Tibial nerve (tissue), 4 donors: ENCODE measurements around the gene ENPP4.
"Not testable (repeated sequence)": the region's sequence is repeated elsewhere in the genome, so short reads cannot be mapped to it uniquely, and the experiment has no call there.

Experiments used
- EP300 ChIP-seq, 2 donors: sonication (generic); formaldehyde crosslinking; IDR thresholded peaks; one replicate each; pipeline ENCODE4 v1.6.1; 2017; ENCODE audit warnings: antibody characterized with exemption in 2 of 2, mild to moderate bottlenecking in 1 of 2
- POLR2A ChIP-seq, 2 donors: fragments of 450-650 bp; IDR thresholded peaks; one replicate each; pipeline ENCODE4 v1.6.1; 2017; ENCODE audit warnings: antibody characterized with exemption in 2 of 2, mild to moderate bottlenecking in 2 of 2, moderate library complexity in 2 of 2
- TF ChIP-seq, protein P1 (sequence below), 5 experiments: fragments of 200-600 bp in 3 of 5; fragments of 450-650 bp in 2 of 5; sonication (generic) in 3 of 5; IDR thresholded peaks; one replicate each; pipeline ENCODE4 v1.5.1; 2016 to 2019; ENCODE audit warnings: antibody characterized with exemption in 5 of 5, mild to moderate bottlenecking in 3 of 5, moderate library complexity in 2 of 5

DNA sequence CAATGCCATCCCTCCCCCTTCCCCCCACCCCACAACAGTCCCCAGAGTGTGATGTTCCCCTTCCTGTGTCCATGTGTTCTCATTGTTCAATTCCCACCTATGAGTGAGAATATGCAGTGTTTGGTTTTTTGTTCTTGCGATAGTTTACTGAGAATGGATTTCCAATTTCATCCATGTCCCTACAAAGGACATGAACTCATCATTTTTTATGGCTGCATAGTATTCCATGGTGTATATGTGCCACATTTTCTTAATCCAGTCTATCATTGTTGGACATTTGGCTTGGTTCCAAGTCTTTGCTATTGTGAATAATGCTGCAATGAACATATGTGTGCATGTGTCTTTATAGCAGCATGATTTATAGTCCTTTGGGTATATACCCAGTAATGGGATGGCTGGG, 1.5 kb downstream of the ENPP4 start:
- TF ChIP-seq, protein P1, sequence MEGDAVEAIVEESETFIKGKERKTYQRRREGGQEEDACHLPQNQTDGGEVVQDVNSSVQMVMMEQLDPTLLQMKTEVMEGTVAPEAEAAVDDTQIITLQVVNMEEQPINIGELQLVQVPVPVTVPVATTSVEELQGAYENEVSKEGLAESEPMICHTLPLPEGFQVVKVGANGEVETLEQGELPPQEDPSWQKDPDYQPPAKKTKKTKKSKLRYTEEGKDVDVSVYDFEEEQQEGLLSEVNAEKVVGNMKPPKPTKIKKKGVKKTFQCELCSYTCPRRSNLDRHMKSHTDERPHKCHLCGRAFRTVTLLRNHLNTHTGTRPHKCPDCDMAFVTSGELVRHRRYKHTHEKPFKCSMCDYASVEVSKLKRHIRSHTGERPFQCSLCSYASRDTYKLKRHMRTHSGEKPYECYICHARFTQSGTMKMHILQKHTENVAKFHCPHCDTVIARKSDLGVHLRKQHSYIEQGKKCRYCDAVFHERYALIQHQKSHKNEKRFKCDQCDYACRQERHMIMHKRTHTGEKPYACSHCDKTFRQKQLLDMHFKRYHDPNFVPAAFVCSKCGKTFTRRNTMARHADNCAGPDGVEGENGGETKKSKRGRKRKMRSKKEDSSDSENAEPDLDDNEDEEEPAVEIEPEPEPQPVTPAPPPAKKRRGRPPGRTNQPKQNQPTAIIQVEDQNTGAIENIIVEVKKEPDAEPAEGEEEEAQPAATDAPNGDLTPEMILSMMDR (IDR thresholded peaks at IDR 0.05), result not testable (repeated sequence)
- TF ChIP-seq POLR2A, EP300 (IDR thresholded peaks at IDR 0.05): not testable (repeated sequence)
